Measurements from ENCODE around the gene CCDC157.

- TF ChIP-seq, protein P1, sequence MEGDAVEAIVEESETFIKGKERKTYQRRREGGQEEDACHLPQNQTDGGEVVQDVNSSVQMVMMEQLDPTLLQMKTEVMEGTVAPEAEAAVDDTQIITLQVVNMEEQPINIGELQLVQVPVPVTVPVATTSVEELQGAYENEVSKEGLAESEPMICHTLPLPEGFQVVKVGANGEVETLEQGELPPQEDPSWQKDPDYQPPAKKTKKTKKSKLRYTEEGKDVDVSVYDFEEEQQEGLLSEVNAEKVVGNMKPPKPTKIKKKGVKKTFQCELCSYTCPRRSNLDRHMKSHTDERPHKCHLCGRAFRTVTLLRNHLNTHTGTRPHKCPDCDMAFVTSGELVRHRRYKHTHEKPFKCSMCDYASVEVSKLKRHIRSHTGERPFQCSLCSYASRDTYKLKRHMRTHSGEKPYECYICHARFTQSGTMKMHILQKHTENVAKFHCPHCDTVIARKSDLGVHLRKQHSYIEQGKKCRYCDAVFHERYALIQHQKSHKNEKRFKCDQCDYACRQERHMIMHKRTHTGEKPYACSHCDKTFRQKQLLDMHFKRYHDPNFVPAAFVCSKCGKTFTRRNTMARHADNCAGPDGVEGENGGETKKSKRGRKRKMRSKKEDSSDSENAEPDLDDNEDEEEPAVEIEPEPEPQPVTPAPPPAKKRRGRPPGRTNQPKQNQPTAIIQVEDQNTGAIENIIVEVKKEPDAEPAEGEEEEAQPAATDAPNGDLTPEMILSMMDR (conservative IDR thresholded peaks at IDR 0.05; ENCODE audit: low read depth, low read length) = no peak
- TF ChIP-seq POLR2A (IDR thresholded peaks at IDR 0.05; ENCODE audit: low read depth, low read length) (no peak), RAD21 (IDR thresholded peaks at IDR 0.05; ENCODE audit: low read length) (no peak), MAZ (IDR thresholded peaks at IDR 0.05; ENCODE audit: borderline replicate concordance, low read depth, low read length) (no peak), SMC3 (IDR thresholded peaks at IDR 0.05; ENCODE audit: low read depth, low read length) (no peak), RFX5 (IDR thresholded peaks at IDR 0.05; ENCODE audit: low read depth, low read length) (no peak), FOS (IDR thresholded peaks at IDR 0.05; ENCODE audit: low read depth, low read length) (no peak), MXI1 (IDR thresholded peaks at IDR 0.05; ENCODE audit: borderline replicate concordance, low read depth, low read length) (no peak)
Observed at GRCh38 chr22:30338802-30339201, 18.0 kb upstream of the CCDC157 start.

All from IMR-90 (cell line).